ENCODE results near the gene SLC7A6. TPM values are rescaled to one million over a fixed set of nuclear protein-coding genes. Genes with fewer than 3 reads are reported as not detected.

Gene SLC7A6
- total RNA-seq, 4 donors from 2014 or later, result 23.4 to 55.6 (median 37.4) TPM

- 48 to 51% methylated on average over 3 of the region's 3 CpGs for WGBS, 2 donors
- no peak for DNase-seq (ENCODE audit: low spot score in 2 of 2)
- no peak overlapping the region for H3K4me3 ChIP-seq (ENCODE audit: low read depth, poor library complexity, severe bottlenecking)
- intact Hi-C loops (cut with DNase I; ENCODE audit: low total_unique reads), result no loop called here
- no peak for TF ChIP-seq CTCF (IDR thresholded peaks at IDR 0.05)
These were observed 11.9 kb downstream of the SLC7A6 start for GRCh38 chr16:68276223-68276622.

- TF ChIP-seq CTCF (IDR thresholded peaks at IDR 0.05), result no peak
- no peak for TF ChIP-seq POLR2A (IDR thresholded peaks at IDR 0.05)
These were observed 15.6 kb downstream of the SLC7A6 start for GRCh38 chr16:68279726-68280558.

GRCh38 chr16:68281368-68282063, 17.2 kb downstream of the SLC7A6 start:
- H3K4me3 ChIP-seq (ENCODE audit: low read depth, poor library complexity, severe bottlenecking), result no peak overlapping the region
- 77 to 80% methylated on average over 4 of the region's 4 CpGs for WGBS, 2 donors
- intact Hi-C loops (cut with DNase I; ENCODE audit: low total_unique reads), result no loop called here
- TF ChIP-seq POLR2A (IDR thresholded peaks at IDR 0.05) (no peak), CTCF (IDR thresholded peaks at IDR 0.05) (no peak)
- no peak for DNase-seq (ENCODE audit: low spot score in 2 of 2)

More at GRCh38 chr16:68279726-68280558, 15.6 kb downstream of the SLC7A6 start:
- intact Hi-C loops (cut with DNase I; ENCODE audit: low total_unique reads), result no loop called here
- WGBS, 2 donors, result 79 to 84% methylated on average over 13 of the region's 13 CpGs
- no peak for DNase-seq (ENCODE audit: low spot score in 2 of 2)
- no peak overlapping the region for H3K4me3 ChIP-seq (ENCODE audit: low read depth, poor library complexity, severe bottlenecking)

- 72 to 92% methylated on average over 4 of the region's 4 CpGs for WGBS, 2 donors
- intact Hi-C loops (cut with DNase I; ENCODE audit: low total_unique reads), result no loop called here
- no peak for DNase-seq (ENCODE audit: low spot score in 2 of 2)
- TF ChIP-seq POLR2A (IDR thresholded peaks at IDR 0.05) (no peak), CTCF (IDR thresholded peaks at IDR 0.05) (no peak)
- no peak overlapping the region for H3K4me3 ChIP-seq (ENCODE audit: low read depth, poor library complexity, severe bottlenecking)
These were observed 17.7 kb downstream of the SLC7A6 start for GRCh38 chr16:68282064-68282452.

GRCh38 chr16:68283346-68283745, 19.0 kb downstream of the SLC7A6 start:
- TF ChIP-seq POLR2A (IDR thresholded peaks at IDR 0.05), result no peak
- no peak for TF ChIP-seq CTCF (IDR thresholded peaks at IDR 0.05)
- 56 to 60% methylated on average over 5 of the region's 5 CpGs for WGBS, 2 donors
- DNase-seq (ENCODE audit: low spot score in 2 of 2), result no peak
- intact Hi-C loops (cut with DNase I; ENCODE audit: low total_unique reads), result no loop called here
- no peak overlapping the region for H3K4me3 ChIP-seq (ENCODE audit: low read depth, poor library complexity, severe bottlenecking)
